Hepatocyte (in vitro differentiated cells): ENCODE results near the gene IL10. TPM values are rescaled to one million over a fixed set of nuclear protein-coding genes. Genes with fewer than 3 reads are reported as not detected.

Experiments used
- DNase-seq: peaks from one replicate; pipeline ENCODE4 v3.0.0-alpha.2; 2016; ENCODE audit warnings: low spot score
- H2AFZ ChIP-seq: fragments of 200-600 bp; sonication (generic); 2 replicates; pipeline ENCODE4 v1.6.0; 2016; ENCODE audit warnings: antibody characterized with exemption, mild to moderate bottlenecking
- H3K27ac ChIP-seq: fragments of 200-600 bp; sonication (generic); 2 replicates; pipeline ENCODE4 v1.5.1; 2016; ENCODE audit warnings: mild to moderate bottlenecking
- H3K27me3 ChIP-seq: fragments of 200-600 bp; sonication (generic); 2 replicates; pipeline ENCODE4 v1.6.1; 2016
- H3K36me3 ChIP-seq: fragments of 200-600 bp; sonication (generic); replicated peaks from 2 replicates; pipeline ENCODE4 v1.5.1; 2016; ENCODE audit warnings: low read depth; ENCODE audit not compliant: insufficient read depth
- H3K4me1 ChIP-seq: fragments of 200-600 bp; sonication (generic); 2 replicates; pipeline ENCODE4 v1.5.1; 2016; ENCODE audit warnings: mild to moderate bottlenecking, moderate library complexity; ENCODE audit not compliant: insufficient read depth
- H3K4me2 ChIP-seq: fragments of 200-600 bp; sonication (generic); 2 replicates; pipeline ENCODE4 v1.6.0; 2016
- H3K4me3 ChIP-seq: fragments of 200-600 bp; sonication (generic); 2 replicates; pipeline ENCODE4 v1.5.1; 2016; ENCODE audit warnings: mild to moderate bottlenecking
- H3K79me2 ChIP-seq: fragments of 200-600 bp; sonication (generic); 2 replicates; pipeline ENCODE4 v1.6.0; 2017; ENCODE audit warnings: mild to moderate bottlenecking
- H3K9me2 ChIP-seq: fragments of 200-600 bp; sonication (generic); replicated peaks from 2 replicates; pipeline ENCODE4 v1.6.0; 2017; ENCODE audit warnings: mild to moderate bottlenecking; ENCODE audit not compliant: insufficient read depth
- H3K9me3 ChIP-seq: fragments of 200-600 bp; sonication (generic); 2 replicates; pipeline ENCODE4 v1.5.1; 2016; ENCODE audit warnings: low read depth, mild to moderate bottlenecking
- H4K20me1 ChIP-seq: fragments of 200-600 bp; sonication (generic); 2 replicates; pipeline ENCODE4 v1.6.0; 2016; ENCODE audit warnings: mild to moderate bottlenecking; ENCODE audit not compliant: insufficient read depth, poor library complexity, severe bottlenecking
- CTCF ChIP-seq: fragments of 200-600 bp; sonication (generic); IDR thresholded peaks from 2 replicates; pipeline ENCODE4 v1.5.1; 2016; ENCODE audit warnings: antibody characterized with exemption, mild to moderate bottlenecking; ENCODE audit not compliant: poor library complexity
- EZH2 ChIP-seq: fragments of 200-600 bp; sonication (generic); IDR thresholded peaks from 2 replicates; pipeline ENCODE4 v1.6.1; 2016; ENCODE audit warnings: antibody characterized with exemption, mild to moderate bottlenecking, borderline replicate concordance
- EZH2phosphoT487 ChIP-seq: fragments of 200-600 bp; sonication (generic); IDR thresholded peaks from one replicate; pipeline ENCODE4 v1.6.1; 2018; ENCODE audit warnings: antibody characterized with exemption, mild to moderate bottlenecking, low read depth, moderate library complexity; ENCODE audit not compliant: unreplicated experiment, severe bottlenecking
- WGBS: methylation state at CpG from one replicate; pipeline ENCODE4 v1.1.6; 2016; ENCODE audit warnings: low lambda C conversion rate; ENCODE audit errors: missing lambda C conversion rate; 5-methylcytosine and 5-hydroxymethylcytosine counted together
- polyA plus RNA-seq: library from polyadenylated mRNA; unstranded; fragments of >200 nt; fragmentation: Nextera tagmentation; extraction: Ambion mirVana; gene quantifications from 2 replicates; pipeline ENCODE4 v1.2.1, GENCODE V29; 2016
- total RNA-seq: library from RNA; depleted of rRNA; stranded (reverse); fragments of >200 nt; gene quantifications from 2 replicates; pipeline ENCODE4 v1.2.3, GENCODE V29; 2014

The IL10 gene
- total and polyA plus RNA-seq, 2 experiments from 2014 or later, result 0.50 TPM; not detected in 1

GRCh38 chr1:206745301-206745700 is 27.0 kb downstream of the IL10 start:
- no peak for TF ChIP-seq EZH2phosphoT487
- TF ChIP-seq CTCF, result no peak
- TF ChIP-seq EZH2, result no peak
- H3K4me2 ChIP-seq, result no peak overlapping the region
- H3K9me2 ChIP-seq, result no peaks in the 10 kb centered on the region

GRCh38 chr1:206744683-206745082 is 27.6 kb downstream of the IL10 start:
- no peaks in the 10 kb centered on the region for H3K9me3 ChIP-seq
- TF ChIP-seq EZH2, result no peak
- TF ChIP-seq CTCF, result no peak
- no peak for TF ChIP-seq EZH2phosphoT487
- no peak overlapping the region for H2AFZ ChIP-seq
- H3K4me1 ChIP-seq, result no peaks in the 10 kb centered on the region
- no peaks in the 10 kb centered on the region for H4K20me1 ChIP-seq
- H3K4me3 ChIP-seq, result no peak overlapping the region
- H3K27ac ChIP-seq, result no peak overlapping the region
- H3K79me2 ChIP-seq, result no peaks in the 10 kb centered on the region
- no peak for DNase-seq
- WGBS, result 61% methylated on average over 4 of the region's 4 CpGs
- H3K9me2 ChIP-seq, result no peaks in the 10 kb centered on the region
- no peaks in the 10 kb centered on the region for H3K36me3 ChIP-seq
- H3K4me2 ChIP-seq, result no peak overlapping the region
- H3K27me3 ChIP-seq, result peaks cover 4% of the 10 kb centered on the region

More at GRCh38 chr1:206745301-206745700, 27.0 kb downstream of the IL10 start:
- no peak overlapping the region for H2AFZ ChIP-seq
- H3K4me3 ChIP-seq, result no peak overlapping the region
- H3K79me2 ChIP-seq, result no peaks in the 10 kb centered on the region
- H3K27me3 ChIP-seq, result peaks cover 4% of the 10 kb centered on the region
- no peak overlapping the region for H3K27ac ChIP-seq
- no peaks in the 10 kb centered on the region for H3K36me3 ChIP-seq
- no peak for DNase-seq
- H4K20me1 ChIP-seq, result no peaks in the 10 kb centered on the region
- WGBS, result 95% methylated on average over 1 of the region's 1 CpG
- no peaks in the 10 kb centered on the region for H3K9me3 ChIP-seq
- no peaks in the 10 kb centered on the region for H3K4me1 ChIP-seq

- H3K4me1 ChIP-seq, result no peaks in the 10 kb centered on the region
- DNase-seq, result no peak
- no peaks in the 10 kb centered on the region for H3K27me3 ChIP-seq
- H3K36me3 ChIP-seq, result no peaks in the 10 kb centered on the region
- H3K4me2 ChIP-seq, result no peak overlapping the region
- H3K9me3 ChIP-seq, result no peaks in the 10 kb centered on the region
- H2AFZ ChIP-seq, result no peak overlapping the region
- no peak overlapping the region for H3K27ac ChIP-seq
- WGBS, result 81% methylated on average over 13 of the region's 13 CpGs
- TF ChIP-seq CTCF, result no peak
- TF ChIP-seq EZH2phosphoT487, result no peak
- no peak for TF ChIP-seq EZH2
- H3K4me3 ChIP-seq, result no peak overlapping the region
- no peaks in the 10 kb centered on the region for H4K20me1 ChIP-seq
- no peaks in the 10 kb centered on the region for H3K9me2 ChIP-seq
- H3K79me2 ChIP-seq, result no peaks in the 10 kb centered on the region
Measured at GRCh38 chr1:206742719-206743383, 29.4 kb downstream of the IL10 start.
